Measurements from ENCODE around the gene VPS37C. TPM values are rescaled to one million over a fixed set of nuclear protein-coding genes. Genes with fewer than 3 reads are reported as not detected.

Gene VPS37C
- total RNA-seq, 1 experiment from 2014 or later, result 36.3 TPM

DNA sequence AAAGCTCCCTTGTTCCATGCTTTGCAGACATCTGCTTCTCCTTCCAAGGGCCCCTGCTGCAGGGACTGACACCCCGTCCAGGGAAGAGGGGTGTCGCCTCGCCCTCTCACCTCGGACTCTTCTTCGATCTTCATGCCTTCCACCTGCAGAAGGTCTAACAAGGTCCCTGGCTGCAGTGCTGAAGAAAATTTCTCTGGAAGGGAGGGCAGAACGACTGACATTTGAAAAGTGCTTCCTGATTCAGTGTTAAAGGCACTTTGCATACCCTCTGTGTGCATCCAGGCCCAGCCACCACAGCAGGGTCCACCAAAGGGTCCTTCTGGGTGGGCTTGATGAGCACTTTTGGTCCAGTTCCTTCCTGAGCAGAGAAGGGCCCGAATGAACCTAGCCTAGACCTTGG is 28.1 kb downstream of the VPS37C start:
- TF ChIP-seq, protein P1, sequence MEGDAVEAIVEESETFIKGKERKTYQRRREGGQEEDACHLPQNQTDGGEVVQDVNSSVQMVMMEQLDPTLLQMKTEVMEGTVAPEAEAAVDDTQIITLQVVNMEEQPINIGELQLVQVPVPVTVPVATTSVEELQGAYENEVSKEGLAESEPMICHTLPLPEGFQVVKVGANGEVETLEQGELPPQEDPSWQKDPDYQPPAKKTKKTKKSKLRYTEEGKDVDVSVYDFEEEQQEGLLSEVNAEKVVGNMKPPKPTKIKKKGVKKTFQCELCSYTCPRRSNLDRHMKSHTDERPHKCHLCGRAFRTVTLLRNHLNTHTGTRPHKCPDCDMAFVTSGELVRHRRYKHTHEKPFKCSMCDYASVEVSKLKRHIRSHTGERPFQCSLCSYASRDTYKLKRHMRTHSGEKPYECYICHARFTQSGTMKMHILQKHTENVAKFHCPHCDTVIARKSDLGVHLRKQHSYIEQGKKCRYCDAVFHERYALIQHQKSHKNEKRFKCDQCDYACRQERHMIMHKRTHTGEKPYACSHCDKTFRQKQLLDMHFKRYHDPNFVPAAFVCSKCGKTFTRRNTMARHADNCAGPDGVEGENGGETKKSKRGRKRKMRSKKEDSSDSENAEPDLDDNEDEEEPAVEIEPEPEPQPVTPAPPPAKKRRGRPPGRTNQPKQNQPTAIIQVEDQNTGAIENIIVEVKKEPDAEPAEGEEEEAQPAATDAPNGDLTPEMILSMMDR (IDR thresholded peaks at IDR 0.05; ENCODE audit: insufficient read depth in 1 of 2, low read depth in 1 of 2, low read length in 1 of 2, severe bottlenecking in 1 of 2, unreplicated experiment in 1 of 2), result no peak
- Histone ChIP-seq H3K4me1 (peaks cover 6% of the 10 kb centered on the region; the same call in 1 of the 2 replicates), H3K9me3 (no peaks in the 10 kb centered on the region), H3K4me3 (ENCODE audit: low read depth, low read length) (no peak overlapping the region), H3K27me3 (replicated peaks; ENCODE audit: control insufficient read depth, insufficient read depth, low read length) (no peaks in the 10 kb centered on the region), H3K36me3 (ENCODE audit: control insufficient read depth, insufficient read depth, low read length) (no peaks in the 10 kb centered on the region; the same call in 1 of the 2 replicates)
- POLR2A ChIA-PET, result no interaction called here
- Mint-ChIP-seq H3K9me3 (ENCODE audit: unreplicated experiment) (no peaks in the 10 kb centered on the region), H3K4me1 (ENCODE audit: low read depth, unreplicated experiment) (peaks cover 9% of the 10 kb centered on the region), H3K27ac (ENCODE audit: unreplicated experiment) (no peak overlapping the region), H3K4me3 (ENCODE audit: unreplicated experiment) (no peak overlapping the region), H3K36me3 (ENCODE audit: insufficient read depth, unreplicated experiment) (peaks cover 32% of the 10 kb centered on the region), H3K27me3 (ENCODE audit: insufficient read depth, unreplicated experiment) (no peaks in the 10 kb centered on the region)
- CTCF ChIA-PET, result no interaction called here
- no TSS peak for BruUV-seq (replicated peaks)
- intact Hi-C loops (cut with micrococcal nuclease; ENCODE audit: unreplicated experiment), result no loop called here
- DNase-seq, result no peak

DNA sequence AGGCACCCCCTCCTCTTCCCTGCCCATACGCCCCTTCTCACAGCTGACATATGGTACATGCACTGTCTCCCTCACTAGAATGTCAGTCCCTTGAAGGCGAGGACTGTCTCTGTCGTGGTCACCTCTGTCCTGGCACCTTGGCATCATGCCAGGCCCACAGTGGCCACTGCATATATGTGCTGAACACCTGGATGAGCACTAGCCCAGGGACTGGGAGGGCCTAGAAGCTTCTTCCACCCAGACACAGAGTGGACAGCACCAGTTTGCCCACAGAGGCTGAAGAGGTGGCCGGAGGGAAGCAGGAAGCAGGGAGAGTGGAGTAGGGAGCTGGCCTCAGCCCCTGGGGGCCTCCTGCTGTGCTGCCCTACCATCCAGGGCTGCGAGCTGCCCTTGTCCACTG is 28.6 kb downstream of the VPS37C start:
- H3K4me1 Mint-ChIP-seq (ENCODE audit: low read depth, unreplicated experiment), result peaks cover 9% of the 10 kb centered on the region

GRCh38 chr11:61131998-61132555 is 29.1 kb downstream of the VPS37C start:
- Histone ChIP-seq H3K9me3 (no peaks in the 10 kb centered on the region), H3K4me1 (peaks cover 6% of the 10 kb centered on the region; the same call in 1 of the 2 replicates), H3K27me3 (replicated peaks; ENCODE audit: control insufficient read depth, insufficient read depth, low read length) (no peaks in the 10 kb centered on the region), H3K4me3 (ENCODE audit: low read depth, low read length) (no peak overlapping the region), H3K36me3 (ENCODE audit: control insufficient read depth, insufficient read depth, low read length) (no peaks in the 10 kb centered on the region; the same call in 1 of the 2 replicates)
- TF ChIP-seq, protein P1 (IDR thresholded peaks at IDR 0.05; ENCODE audit: insufficient read depth in 1 of 2, low read depth in 1 of 2, low read length in 1 of 2, severe bottlenecking in 1 of 2, unreplicated experiment in 1 of 2), result no peak
- Mint-ChIP-seq H3K27me3 (ENCODE audit: insufficient read depth, unreplicated experiment) (no peaks in the 10 kb centered on the region), H3K4me1 (ENCODE audit: low read depth, unreplicated experiment) (peaks cover 9% of the 10 kb centered on the region), H3K36me3 (ENCODE audit: insufficient read depth, unreplicated experiment) (peaks cover 21% of the 10 kb centered on the region), H3K27ac (ENCODE audit: unreplicated experiment) (no peak overlapping the region), H3K4me3 (ENCODE audit: unreplicated experiment) (no peak overlapping the region), H3K9me3 (ENCODE audit: unreplicated experiment) (no peaks in the 10 kb centered on the region)
- ChIA-PET POLR2A (no interaction called here), CTCF (interaction anchor here (0.6 kb wide), 1 partner anchor 1602 kb away, joined by 4 read pairs; no protein-coding TSS in a partner anchor)
- no peak for DNase-seq
- intact Hi-C loops (cut with micrococcal nuclease; ENCODE audit: unreplicated experiment), result loop anchor here (2.0 kb wide), 1 partner anchor 33 kb away; no protein-coding TSS in a partner anchor
- BruUV-seq (replicated peaks), result no TSS peak

More for the DNA sequence above, 28.6 kb downstream of the VPS37C start:
- DNase-seq, result no peak
- H3K36me3 ChIP-seq (ENCODE audit: control insufficient read depth, insufficient read depth, low read length), result no peaks in the 10 kb centered on the region; the same call in 1 of the 2 replicates
- Mint-ChIP-seq H3K27ac (ENCODE audit: unreplicated experiment) (no peak overlapping the region), H3K9me3 (ENCODE audit: unreplicated experiment) (no peaks in the 10 kb centered on the region), H3K36me3 (ENCODE audit: insufficient read depth, unreplicated experiment) (peaks cover 27% of the 10 kb centered on the region), H3K27me3 (ENCODE audit: insufficient read depth, unreplicated experiment) (no peaks in the 10 kb centered on the region), H3K4me3 (ENCODE audit: unreplicated experiment) (no peak overlapping the region)
- no peaks in the 10 kb centered on the region for H3K9me3 ChIP-seq
- POLR2A ChIA-PET, result no interaction called here
- H3K27me3 ChIP-seq (replicated peaks; ENCODE audit: control insufficient read depth, insufficient read depth, low read length), result no peaks in the 10 kb centered on the region
- H3K4me3 ChIP-seq (ENCODE audit: low read depth, low read length), result no peak overlapping the region
- TF ChIP-seq, protein P1 (IDR thresholded peaks at IDR 0.05; ENCODE audit: insufficient read depth in 1 of 2, low read depth in 1 of 2, low read length in 1 of 2, severe bottlenecking in 1 of 2, unreplicated experiment in 1 of 2), result no peak
- H3K4me1 ChIP-seq, result peaks cover 6% of the 10 kb centered on the region; the same call in 1 of the 2 replicates
- no TSS peak for BruUV-seq (replicated peaks)
- CTCF ChIA-PET, result interaction anchor here (0.6 kb wide), 1 partner anchor 1603 kb away, joined by 4 read pairs; no protein-coding TSS in a partner anchor
- intact Hi-C loops (cut with micrococcal nuclease; ENCODE audit: unreplicated experiment), result no loop called here
